ENCODE measurements around the gene PBX3. TPM values are rescaled to one million over a fixed set of nuclear protein-coding genes. Genes with fewer than 3 reads are reported as not detected.

Gene PBX3
- 10 to 100 TPM in 1 of 2 experiments, 1 to 10 TPM in 1; 9.4 to 14.3 TPM for total RNA-seq

DNA sequence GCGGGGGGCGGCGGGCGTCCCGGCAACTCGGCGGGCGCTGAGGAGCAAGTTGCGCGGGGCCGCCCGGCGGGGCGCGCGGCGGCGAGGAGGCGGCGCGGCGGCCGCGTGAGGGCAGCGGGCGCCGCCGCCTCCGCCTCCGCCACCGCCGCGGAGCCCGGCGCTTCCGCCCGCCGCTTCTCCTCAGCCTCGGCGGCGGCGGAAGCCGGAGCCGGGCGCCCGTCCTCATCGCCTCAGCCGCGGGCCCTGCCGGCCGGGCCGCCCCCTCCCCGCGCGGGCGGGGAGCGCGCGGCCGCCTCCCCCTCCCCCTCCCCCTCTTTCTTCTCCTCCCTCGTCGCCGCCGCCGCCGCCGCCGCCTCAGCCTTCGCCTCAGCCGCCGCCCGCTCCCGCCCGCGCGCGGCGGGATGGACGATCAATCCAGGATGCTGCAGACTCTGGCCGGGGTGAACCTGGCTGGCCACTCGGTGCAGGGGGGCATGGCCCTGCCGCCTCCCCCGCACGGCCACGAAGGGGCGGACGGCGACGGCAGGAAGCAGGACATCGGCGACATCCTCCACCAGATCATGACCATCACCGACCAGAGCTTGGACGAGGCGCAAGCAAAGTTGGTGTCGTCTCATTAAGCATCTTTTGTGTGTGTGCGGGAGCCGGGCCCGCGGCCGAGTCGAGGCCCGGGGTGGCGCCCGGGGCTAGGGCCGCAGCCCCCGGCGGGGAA, at the start of gene PBX3:
Gene PBX3 (plus strand): TSS at position 321 of the 712 bp plus-strand sequence.
- H3K4me3 Mint-ChIP-seq = peak within 1 kb of the TSS; percentile 91
- peaks cover 27% of the 10 kb centered on the region for H3K4me1 Mint-ChIP-seq (ENCODE audit: low read depth)
- peak within 1 kb of the TSS; percentile 90 for H3K27ac Mint-ChIP-seq
- intact Hi-C loops (cut with micrococcal nuclease) = loop anchor here (2.0 to 5.0 kb wide), 3 partner anchors 114 to 650 kb away; no protein-coding TSS in a partner anchor
- CTCF ChIA-PET = no interaction called here
- H3K27me3 Mint-ChIP-seq (ENCODE audit: low read depth) = peaks cover 6% of the 10 kb centered on the region
- H3K36me3 Mint-ChIP-seq (ENCODE audit: low read depth) = peaks cover 4% of the 10 kb centered on the region
- peak; percentile 55 for DNase-seq
- no peaks in the 10 kb centered on the region for H3K9me3 Mint-ChIP-seq

DNA sequence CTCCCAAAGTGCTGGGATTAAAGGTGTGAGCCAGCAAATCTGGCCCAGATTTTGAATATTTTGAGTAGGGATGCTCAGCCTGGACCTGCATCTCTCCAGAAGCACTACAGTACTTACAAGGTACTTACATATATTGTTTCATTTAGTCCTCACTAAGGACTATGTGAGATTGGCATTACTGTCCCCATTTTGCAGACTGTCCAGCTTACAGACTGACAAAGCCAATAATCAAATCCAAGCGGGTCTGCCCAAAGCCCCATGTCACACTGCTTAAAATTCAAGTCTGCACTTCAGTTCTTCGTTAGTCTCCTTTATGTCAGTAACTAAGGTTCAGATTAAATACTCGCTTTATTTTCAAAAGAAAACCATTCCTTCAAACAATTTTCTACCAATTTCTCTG, 47.3 kb upstream of the PBX3 start:
- peaks cover 49% of the 10 kb centered on the region for H3K4me1 Mint-ChIP-seq (ENCODE audit: low read depth)
- CTCF ChIA-PET = no interaction called here
- intact Hi-C loops (cut with micrococcal nuclease) = loop anchor here (1.0 to 10.0 kb wide), 4 partner anchors 50 to 505 kb away; no protein-coding TSS in a partner anchor
- H3K36me3 Mint-ChIP-seq (ENCODE audit: low read depth) = peaks cover 3% of the 10 kb centered on the region
- no peak overlapping the region for H3K4me3 Mint-ChIP-seq
- H3K27me3 Mint-ChIP-seq (ENCODE audit: low read depth) = no peaks in the 10 kb centered on the region
- H3K9me3 Mint-ChIP-seq = no peaks in the 10 kb centered on the region
- H3K27ac Mint-ChIP-seq = no peak overlapping the region
- DNase-seq = no peak

DNA sequence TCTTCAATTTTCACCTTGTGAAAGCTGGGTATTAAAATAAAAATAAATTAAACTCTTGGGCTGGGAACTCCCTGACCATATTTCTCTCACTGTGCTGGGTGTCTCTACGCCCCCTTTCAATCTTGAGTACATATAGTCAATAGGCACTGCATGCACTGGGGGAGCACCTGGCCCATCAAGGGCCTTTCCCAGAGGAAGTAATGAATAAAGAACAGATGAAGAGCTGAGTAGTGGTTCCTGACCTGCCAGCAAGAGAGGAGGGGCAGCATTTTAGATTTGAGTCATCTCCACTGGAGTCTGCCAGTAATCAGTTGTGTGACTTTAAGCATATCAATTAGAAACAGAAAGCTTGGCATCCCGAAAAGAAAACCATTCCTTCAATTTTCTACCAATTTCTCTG, 46.4 kb upstream of the PBX3 start:
- CTCF ChIA-PET = no interaction called here

DNA sequence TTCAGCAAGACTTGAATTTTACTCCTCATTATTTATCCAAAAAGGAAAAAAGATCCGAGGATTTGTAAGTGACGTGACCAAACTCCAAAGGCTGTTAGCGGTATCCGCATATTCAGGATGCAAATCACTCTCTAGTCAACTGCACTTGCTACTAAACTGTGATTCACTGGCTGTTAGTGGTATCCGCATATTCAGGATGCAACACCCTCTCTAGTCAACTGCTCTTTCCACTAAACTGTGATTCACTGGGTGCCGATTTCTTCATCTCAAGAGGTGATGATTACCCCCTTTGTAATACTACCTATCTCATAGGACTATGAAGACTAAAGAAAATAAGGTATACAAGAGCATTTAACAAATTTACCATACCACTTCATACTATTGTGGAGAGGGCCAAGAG, 45.8 kb upstream of the PBX3 start:
- peaks cover 64% of the 10 kb centered on the region for H3K4me1 Mint-ChIP-seq (ENCODE audit: low read depth)
- H3K4me3 Mint-ChIP-seq = no peak overlapping the region
- H3K27me3 Mint-ChIP-seq (ENCODE audit: low read depth) = no peaks in the 10 kb centered on the region
- peak overlapping the region; percentile 44 for H3K27ac Mint-ChIP-seq
- peaks cover 3% of the 10 kb centered on the region for H3K36me3 Mint-ChIP-seq (ENCODE audit: low read depth)
- no peaks in the 10 kb centered on the region for H3K9me3 Mint-ChIP-seq
- DNase-seq = peak; percentile 57
- CTCF ChIA-PET = no interaction called here
- intact Hi-C loops (cut with micrococcal nuclease) = loop anchor here (1.0 to 10.0 kb wide), 7 partner anchors 41 to 507 kb away; no protein-coding TSS in a partner anchor

More for the DNA sequence above, 46.4 kb upstream of the PBX3 start:
- Mint-ChIP-seq H3K27ac (peak overlapping the region; percentile 47), H3K4me3 (no peak overlapping the region), H3K27me3 (ENCODE audit: low read depth) (no peaks in the 10 kb centered on the region), H3K4me1 (ENCODE audit: low read depth) (peaks cover 58% of the 10 kb centered on the region), H3K9me3 (no peaks in the 10 kb centered on the region), H3K36me3 (ENCODE audit: low read depth) (peaks cover 3% of the 10 kb centered on the region)
- intact Hi-C loops (cut with micrococcal nuclease) = loop anchor here (1.0 to 10.0 kb wide), 8 partner anchors 40 to 506 kb away; no protein-coding TSS in a partner anchor
- DNase-seq = peak; percentile 80

DNA sequence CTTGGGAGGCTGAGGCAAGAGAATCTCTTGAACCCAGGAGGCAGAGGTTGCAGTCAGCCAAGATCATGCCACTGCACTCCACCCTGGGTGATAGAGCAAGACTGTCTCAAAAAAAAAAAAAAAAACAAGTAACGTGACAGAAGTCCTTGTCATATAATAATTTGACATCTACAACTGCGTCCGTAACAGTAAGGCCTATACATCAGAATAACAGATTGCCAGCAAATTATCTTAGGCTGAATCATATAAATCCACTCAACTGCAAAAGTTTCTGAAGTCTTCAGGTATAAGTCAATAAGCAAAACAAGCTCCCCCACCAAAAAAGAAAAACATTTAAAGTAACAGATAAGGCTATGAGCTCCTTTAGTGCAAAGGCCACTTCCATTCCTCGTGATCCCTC, 43.5 kb upstream of the PBX3 start:
- H3K4me3 Mint-ChIP-seq = no peak overlapping the region
- no peaks in the 10 kb centered on the region for H3K27me3 Mint-ChIP-seq (ENCODE audit: low read depth)
- H3K36me3 Mint-ChIP-seq (ENCODE audit: low read depth) = no peaks in the 10 kb centered on the region
- H3K27ac Mint-ChIP-seq = no peak overlapping the region
- no peak for DNase-seq
- CTCF ChIA-PET = no interaction called here
- peaks cover 59% of the 10 kb centered on the region for H3K4me1 Mint-ChIP-seq (ENCODE audit: low read depth)
- H3K9me3 Mint-ChIP-seq = no peaks in the 10 kb centered on the region
- intact Hi-C loops (cut with micrococcal nuclease) = loop anchor here (10.0 kb wide), 1 partner anchor 509 kb away; no protein-coding TSS in a partner anchor

DNA sequence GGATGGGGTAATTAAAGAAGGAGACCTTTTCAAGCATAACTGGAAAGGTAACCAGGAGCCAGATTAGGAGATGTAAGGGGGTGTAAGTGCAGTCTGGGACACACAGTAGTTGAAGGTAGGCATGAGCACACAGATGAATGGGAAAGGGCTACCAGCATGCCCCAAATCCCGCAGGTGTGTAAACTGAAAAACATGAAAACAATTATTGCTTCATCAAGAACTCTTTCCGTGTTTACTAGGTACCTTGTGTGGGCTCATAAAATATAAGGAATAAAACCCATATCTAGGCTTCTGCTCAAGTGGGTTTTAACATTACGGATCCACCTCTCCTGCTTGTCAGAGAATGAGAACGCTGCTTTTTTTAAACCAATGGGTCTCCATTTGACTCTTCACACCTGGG, 41.3 kb upstream of the PBX3 start:
- Mint-ChIP-seq H3K36me3 (ENCODE audit: low read depth) (no peaks in the 10 kb centered on the region), H3K4me3 (peak overlapping the region; percentile 83), H3K27me3 (ENCODE audit: low read depth) (no peaks in the 10 kb centered on the region), H3K9me3 (no peaks in the 10 kb centered on the region), H3K27ac (peak overlapping the region; percentile 77), H3K4me1 (ENCODE audit: low read depth) (peaks cover 44% of the 10 kb centered on the region)
- intact Hi-C loops (cut with micrococcal nuclease) = loop anchor here (10.0 kb wide), 1 partner anchor 511 kb away; no protein-coding TSS in a partner anchor
- CTCF ChIA-PET = interaction anchor here (0.7 to 1.3 kb wide), 2 partner anchors 73 to 1291 kb away, joined by 3 to 4 read pairs; no protein-coding TSS in a partner anchor
- no peak for DNase-seq

DNA sequence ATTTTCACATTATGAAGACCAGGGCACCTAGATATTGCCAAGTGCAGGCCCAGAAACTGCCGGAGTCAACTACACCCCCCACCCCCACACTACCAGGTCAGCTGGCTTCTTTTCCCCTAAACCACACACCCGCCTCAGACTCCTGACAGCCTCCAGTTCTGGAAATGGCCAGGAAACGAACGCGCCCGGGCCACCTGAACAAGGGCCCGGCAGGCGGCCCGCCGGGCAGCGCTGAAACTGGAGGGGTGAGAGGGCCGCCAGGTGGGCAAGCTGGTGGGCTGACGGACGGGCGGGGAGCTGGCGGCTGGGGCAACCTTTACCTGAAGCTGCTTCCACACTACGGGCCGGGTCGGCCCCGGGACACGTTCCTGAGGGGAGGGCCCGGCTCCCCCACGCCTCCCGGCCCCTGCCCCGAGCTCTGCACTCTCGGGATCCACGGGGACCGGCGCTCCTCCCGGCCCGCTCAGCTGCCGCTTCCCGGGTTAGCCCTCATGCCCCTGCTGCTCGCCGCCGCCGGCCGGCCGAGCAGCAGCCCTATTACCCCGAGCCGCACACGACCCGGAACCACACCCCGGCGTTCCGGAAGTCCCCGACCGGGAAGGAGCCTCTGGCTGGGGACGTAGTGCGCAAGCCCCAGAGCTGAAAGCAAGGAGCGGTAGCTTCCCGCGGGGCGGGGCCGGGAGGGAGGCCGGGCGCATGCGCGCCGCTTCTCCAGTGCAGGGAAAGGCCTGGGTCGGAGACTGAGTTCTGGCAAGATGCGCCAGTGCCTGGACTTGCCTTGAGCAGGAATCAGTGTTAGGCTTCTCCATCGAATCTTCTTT, 40.3 kb upstream of the PBX3 start, which contains the start of gene MAPKAP1:
Gene MAPKAP1 (minus strand): TSS at position 558 of the 821 bp plus-strand sequence. CDS start 34,634 bp downstream, outside the sequence.
- CTCF ChIA-PET = interaction anchor here (0.8 to 1.3 kb wide), 3 partner anchors 17 to 148 kb away, joined by 3 to 4 read pairs (median 4); no protein-coding TSS in a partner anchor
- H3K4me3 Mint-ChIP-seq = peak within 1 kb of the TSS; percentile 83
- H3K9me3 Mint-ChIP-seq = no peaks in the 10 kb centered on the region
- H3K27ac Mint-ChIP-seq = peak within 1 kb of the TSS; percentile 87
- H3K36me3 Mint-ChIP-seq (ENCODE audit: low read depth) = no peaks in the 10 kb centered on the region
- peak; percentile 96 for DNase-seq
- intact Hi-C loops (cut with micrococcal nuclease) = loop anchor here (1.0 to 10.0 kb wide), 4 partner anchors 39 to 512 kb away; no protein-coding TSS in a partner anchor
- H3K27me3 Mint-ChIP-seq (ENCODE audit: low read depth) = no peaks in the 10 kb centered on the region
- H3K4me1 Mint-ChIP-seq (ENCODE audit: low read depth) = peaks cover 38% of the 10 kb centered on the region

DNA sequence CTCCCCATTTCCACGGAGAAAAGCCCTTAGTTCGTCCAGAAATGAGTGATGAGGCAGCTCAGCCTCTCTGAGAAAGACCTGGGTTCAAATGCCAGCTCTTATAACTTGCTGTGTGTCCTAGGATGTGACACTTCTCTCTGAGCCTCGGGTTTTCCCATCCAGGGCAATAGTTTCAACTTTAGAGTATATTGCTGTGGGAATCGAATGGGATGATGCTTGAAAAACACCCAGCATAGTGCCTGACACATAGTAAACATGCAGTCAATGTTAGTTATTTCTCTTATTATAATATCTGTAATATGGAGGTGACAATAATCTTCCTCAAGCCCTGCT, 39.7 kb upstream of the PBX3 start:
- CTCF ChIA-PET = interaction anchor here (0.8 to 1.2 kb wide), 2 partner anchors 16 to 148 kb away, joined by 3 to 4 read pairs; no protein-coding TSS in a partner anchor
- intact Hi-C loops (cut with micrococcal nuclease) = loop anchor here (1.0 to 10.0 kb wide), 4 partner anchors 39 to 513 kb away; no protein-coding TSS in a partner anchor
- Mint-ChIP-seq H3K27me3 (ENCODE audit: low read depth) (no peaks in the 10 kb centered on the region), H3K36me3 (ENCODE audit: low read depth) (no peaks in the 10 kb centered on the region), H3K4me3 (peak overlapping the region; percentile 83), H3K4me1 (ENCODE audit: low read depth) (peaks cover 36% of the 10 kb centered on the region), H3K27ac (peak overlapping the region; percentile 87), H3K9me3 (no peaks in the 10 kb centered on the region)
- DNase-seq = no peak

DNA sequence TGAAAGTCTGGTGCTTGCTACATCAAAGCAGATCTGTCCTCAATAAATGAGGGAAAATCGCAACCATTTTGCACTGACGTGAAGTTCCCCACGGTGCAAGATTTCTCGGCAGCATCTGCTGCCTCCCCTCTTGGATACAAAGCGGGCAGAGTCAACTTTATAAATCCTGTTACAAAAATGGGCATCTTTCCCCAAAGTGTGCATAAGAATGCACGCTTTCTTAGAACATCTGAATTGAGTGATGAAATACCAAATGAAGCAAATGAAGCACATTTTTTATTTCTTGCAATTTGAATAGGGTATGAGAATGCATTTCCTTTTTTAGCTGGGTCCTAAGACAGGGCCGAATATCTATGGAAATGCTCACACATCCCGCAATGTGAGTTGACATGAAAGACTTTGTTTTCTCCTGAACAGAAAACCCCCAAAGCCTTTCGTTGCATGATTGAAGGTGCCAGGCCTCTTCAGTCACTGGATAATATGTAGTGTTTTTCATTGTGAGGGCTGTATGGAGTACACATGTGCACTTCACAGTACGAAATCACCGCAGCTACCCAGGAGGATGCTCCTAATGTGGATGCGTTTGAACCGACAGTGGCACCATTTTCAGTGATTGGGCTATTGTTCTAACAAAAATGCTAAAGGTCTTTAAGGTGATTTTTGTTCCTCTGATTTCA, 20.6 kb upstream of the PBX3 start:
- H3K9me3 Mint-ChIP-seq = no peaks in the 10 kb centered on the region
- H3K4me3 Mint-ChIP-seq = no peak overlapping the region
- CTCF ChIA-PET = no interaction called here
- no peak for DNase-seq
- no peaks in the 10 kb centered on the region for H3K4me1 Mint-ChIP-seq (ENCODE audit: low read depth)
- no peak overlapping the region for H3K27ac Mint-ChIP-seq
- H3K36me3 Mint-ChIP-seq (ENCODE audit: low read depth) = no peaks in the 10 kb centered on the region
- H3K27me3 Mint-ChIP-seq (ENCODE audit: low read depth) = no peaks in the 10 kb centered on the region
- intact Hi-C loops (cut with micrococcal nuclease) = no loop called here

DNA sequence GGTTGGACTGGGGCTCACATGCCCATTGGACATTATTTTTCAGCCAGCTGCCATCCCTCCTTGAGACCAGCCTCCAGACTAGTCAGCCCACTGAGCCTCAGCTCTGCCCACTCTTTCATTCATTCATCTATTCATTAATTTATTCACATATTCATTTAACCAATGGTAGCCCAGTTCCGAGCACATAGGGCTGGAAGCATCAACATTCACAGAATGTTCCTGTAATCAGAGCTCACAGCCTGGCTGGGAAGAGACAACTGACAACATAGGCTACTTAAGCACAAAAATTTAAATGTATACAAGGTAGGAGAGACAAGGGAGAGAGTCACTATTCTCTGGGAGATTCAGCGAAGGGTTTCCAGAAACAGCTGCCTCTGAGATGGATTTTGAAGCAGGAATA, 17.0 kb upstream of the PBX3 start:
- Mint-ChIP-seq H3K27ac (no peak overlapping the region), H3K27me3 (ENCODE audit: low read depth) (no peaks in the 10 kb centered on the region)

DNA sequence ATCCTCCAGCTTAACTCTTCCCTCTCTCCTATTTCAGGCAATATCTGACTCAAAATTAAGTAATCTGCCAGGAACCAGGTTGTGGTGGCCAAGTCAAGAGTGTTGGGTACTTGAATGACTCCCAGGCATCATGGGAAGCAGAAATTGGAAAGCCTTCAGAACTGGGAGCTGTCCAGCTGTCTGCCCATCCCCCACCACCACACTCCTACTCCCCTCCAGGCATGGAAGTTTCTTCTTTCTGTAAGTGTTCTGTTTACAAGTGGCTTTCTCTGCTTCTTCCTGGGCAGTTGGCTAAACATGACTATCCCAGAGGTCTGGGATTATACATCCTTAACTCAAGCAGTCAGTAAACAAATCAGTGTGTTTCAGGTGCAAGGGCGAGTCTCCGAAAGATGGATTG, 14.6 kb upstream of the PBX3 start:
- DNase-seq = no peak
- H3K9me3 Mint-ChIP-seq = no peaks in the 10 kb centered on the region
- no peaks in the 10 kb centered on the region for H3K27me3 Mint-ChIP-seq (ENCODE audit: low read depth)
- no peak overlapping the region for H3K4me3 Mint-ChIP-seq
- H3K27ac Mint-ChIP-seq = no peak overlapping the region
- no peaks in the 10 kb centered on the region for H3K4me1 Mint-ChIP-seq (ENCODE audit: low read depth)
- intact Hi-C loops (cut with micrococcal nuclease) = no loop called here
- H3K36me3 Mint-ChIP-seq (ENCODE audit: low read depth) = no peaks in the 10 kb centered on the region
- CTCF ChIA-PET = no interaction called here

More for the DNA sequence above, 17.0 kb upstream of the PBX3 start:
- no peak for DNase-seq
- no peak overlapping the region for H3K4me3 Mint-ChIP-seq
- H3K9me3 Mint-ChIP-seq = no peaks in the 10 kb centered on the region
- intact Hi-C loops (cut with micrococcal nuclease) = no loop called here
- CTCF ChIA-PET = interaction anchor here (1.0 to 1.2 kb wide), 2 partner anchors 10 to 323 kb away, joined by 3 read pairs; no protein-coding TSS in a partner anchor
- no peaks in the 10 kb centered on the region for H3K36me3 Mint-ChIP-seq (ENCODE audit: low read depth)
- no peaks in the 10 kb centered on the region for H3K4me1 Mint-ChIP-seq (ENCODE audit: low read depth)
